OCI-LY1 (cell line): Measurements from ENCODE around the gene FDX1.

ENCODE experiments used
- H2AFZ ChIP-seq: fragments of 200-600 bp; sonication (generic), shearing (Covaris generic); 2 replicates; pipeline ENCODE4 v1.6.0; 2014; ENCODE audit warnings: antibody characterized with exemption, mild to moderate bottlenecking, low read length
- H3F3A ChIP-seq: fragments of 200-600 bp; sonication (generic), shearing (Covaris generic); 2 replicates; pipeline ENCODE4 v1.6.0; 2014; ENCODE audit warnings: mild to moderate bottlenecking, antibody characterized with exemption, low read length, moderate library complexity; ENCODE audit not compliant: insufficient read depth
- H3K27ac ChIP-seq: fragments of 200-600 bp; sonication (generic); 2 replicates; pipeline ENCODE4 v1.5.1; 2014; ENCODE audit warnings: low read length, mixed run types, mild to moderate bottlenecking, low read depth; ENCODE audit not compliant: poor library complexity, severe bottlenecking
- H3K27me3 ChIP-seq: fragments of 200-600 bp; sonication (generic); 2 replicates; pipeline ENCODE4 v1.6.0; 2014; ENCODE audit warnings: antibody characterized with exemption, mild to moderate bottlenecking, low read length, moderate library complexity; ENCODE audit not compliant: insufficient read depth
- H3K36me3 ChIP-seq: fragments of 200-600 bp; sonication (generic); 2 replicates; pipeline ENCODE4 v1.6.1; 2014; ENCODE audit warnings: mild to moderate bottlenecking, antibody characterized with exemption, low read length, moderate library complexity, mixed read lengths; ENCODE audit not compliant: insufficient read depth
- H3K4me1 ChIP-seq: fragments of 200-600 bp; sonication (generic); 2 replicates; pipeline ENCODE4 v1.5.1; 2014; ENCODE audit warnings: mild to moderate bottlenecking, low read length, moderate library complexity; ENCODE audit not compliant: insufficient read depth, severe bottlenecking
- H3K4me2 ChIP-seq: fragments of 200-600 bp; sonication (generic), shearing (Covaris generic); 2 replicates; pipeline ENCODE4 v1.6.1; 2014; ENCODE audit warnings: low read length
- H3K4me3 ChIP-seq: fragments of 200-600 bp; sonication (generic); 2 replicates; pipeline ENCODE4 v1.5.1; 2014; ENCODE audit warnings: low read length, low read depth, mild to moderate bottlenecking, mixed read lengths; ENCODE audit not compliant: poor library complexity, severe bottlenecking
- H3K79me2 ChIP-seq: fragments of 200-600 bp; shearing (Covaris generic); 2 replicates; pipeline ENCODE4 v1.6.1; 2016; ENCODE audit warnings: mixed run types, low read length, mixed read lengths; ENCODE audit not compliant: insufficient read depth
- H3K9ac ChIP-seq: fragments of 200-600 bp; sonication (generic), shearing (Covaris generic); 2 replicates; pipeline ENCODE4 v1.6.1; 2014; ENCODE audit warnings: mild to moderate bottlenecking, low read length, mixed read lengths
- H3K9me2 ChIP-seq: fragments of 200-600 bp; sonication (generic), shearing (Covaris generic); 2 replicates; pipeline ENCODE4 v1.6.1; 2014; ENCODE audit warnings: low read depth, mild to moderate bottlenecking, low read length, mixed read lengths
- H3K9me3 ChIP-seq: fragments of 200-600 bp; shearing (Covaris generic); 2 replicates; pipeline ENCODE4 v1.6.1; 2014; ENCODE audit warnings: low read length, mixed read lengths
- H4K20me1 ChIP-seq: fragments of 200-600 bp; sonication (generic), shearing (Covaris generic); 2 replicates; pipeline ENCODE4 v1.6.0; 2016; ENCODE audit warnings: mild to moderate bottlenecking, low read length; ENCODE audit not compliant: insufficient read depth
- CTCF ChIP-seq: fragments of 200-600 bp; sonication (generic), shearing (Covaris generic); IDR thresholded peaks from 2 replicates; pipeline ENCODE4 v1.5.1; 2017; ENCODE audit warnings: mild to moderate bottlenecking, antibody characterized with exemption, low read length, moderate library complexity, mixed read lengths
- EZH2 ChIP-seq: fragments of 200-600 bp; sonication (generic), shearing (Covaris generic); IDR thresholded peaks from 2 replicates; pipeline ENCODE4 v1.8.0; 2017; ENCODE audit warnings: borderline replicate concordance, mixed run types, mild to moderate bottlenecking, antibody characterized with exemption, low read length, moderate library complexity, mixed read lengths

FDX1 gene

GRCh38 chr11:110501428-110501827 is 71.7 kb downstream of the FDX1 start:
- Histone ChIP-seq H3K9me3 (peaks cover 10% of the 10 kb centered on the region), H3K9ac (no peak overlapping the region), H3K4me2 (no peak overlapping the region), H3F3A (no peaks in the 10 kb centered on the region), H3K4me3 (no peak overlapping the region), H3K27me3 (no peaks in the 10 kb centered on the region), H4K20me1 (no peaks in the 10 kb centered on the region), H3K27ac (no peak overlapping the region), H3K9me2 (no peaks in the 10 kb centered on the region; the same call in 1 of the 2 replicates), H2AFZ (no peak overlapping the region), H3K36me3 (no peaks in the 10 kb centered on the region; the same call in 1 of the 2 replicates), H3K4me1 (no peaks in the 10 kb centered on the region), H3K79me2 (no peaks in the 10 kb centered on the region)
- no peak for TF ChIP-seq EZH2
- no peak for TF ChIP-seq CTCF

- Histone ChIP-seq H3K9ac (no peak overlapping the region), H4K20me1 (no peaks in the 10 kb centered on the region), H3K4me3 (no peak overlapping the region), H3K27ac (no peak overlapping the region), H3K36me3 (no peaks in the 10 kb centered on the region; the same call in 1 of the 2 replicates), H3F3A (no peaks in the 10 kb centered on the region), H3K9me2 (no peaks in the 10 kb centered on the region; the same call in 1 of the 2 replicates), H3K4me1 (no peaks in the 10 kb centered on the region), H3K79me2 (no peaks in the 10 kb centered on the region), H3K4me2 (no peak overlapping the region), H3K27me3 (no peaks in the 10 kb centered on the region; the same call in 1 of the 2 replicates), H3K9me3 (peaks cover 8% of the 10 kb centered on the region), H2AFZ (no peak overlapping the region)
- TF ChIP-seq EZH2, result no peak
- TF ChIP-seq CTCF, result no peak
These were observed 76.0 kb downstream of the FDX1 start for GRCh38 chr11:110505528-110506284.

GRCh38 chr11:110507328-110507727 is 77.6 kb downstream of the FDX1 start:
- no peak for TF ChIP-seq EZH2
- TF ChIP-seq CTCF, result no peak
- Histone ChIP-seq H3F3A (no peaks in the 10 kb centered on the region), H3K9me2 (no peaks in the 10 kb centered on the region; the same call in 1 of the 2 replicates)

More at GRCh38 chr11:110507328-110507727, 77.6 kb downstream of the FDX1 start:
- H4K20me1 ChIP-seq, result no peaks in the 10 kb centered on the region
- no peaks in the 10 kb centered on the region for H3K79me2 ChIP-seq
- no peak overlapping the region for H3K27ac ChIP-seq
- H3K4me1 ChIP-seq, result no peaks in the 10 kb centered on the region
- H3K9me3 ChIP-seq, result no peaks in the 10 kb centered on the region
- H3K27me3 ChIP-seq, result no peaks in the 10 kb centered on the region; the same call in 1 of the 2 replicates
- H3K36me3 ChIP-seq, result no peaks in the 10 kb centered on the region
- H3K9ac ChIP-seq, result no peak overlapping the region
- no peak overlapping the region for H3K4me3 ChIP-seq
- no peak overlapping the region for H3K4me2 ChIP-seq
- H2AFZ ChIP-seq, result no peak overlapping the region
